Stimulated activated CD8-positive, alpha-beta memory T cell treated with anti-CD3 and anti-CD28 coated beads, Interleukin-7, amount 100 ng/mL, for 1 hour (primary cell): Measurements from ENCODE around the gene CHRM2.

ENCODE experiments used
- DNase-seq, 2 donors: peaks; one replicate each; pipeline ENCODE4 v3.0.0-alpha.2; 2020; ENCODE audit warnings: low read depth in 2 of 2

CHRM2 gene

DNA sequence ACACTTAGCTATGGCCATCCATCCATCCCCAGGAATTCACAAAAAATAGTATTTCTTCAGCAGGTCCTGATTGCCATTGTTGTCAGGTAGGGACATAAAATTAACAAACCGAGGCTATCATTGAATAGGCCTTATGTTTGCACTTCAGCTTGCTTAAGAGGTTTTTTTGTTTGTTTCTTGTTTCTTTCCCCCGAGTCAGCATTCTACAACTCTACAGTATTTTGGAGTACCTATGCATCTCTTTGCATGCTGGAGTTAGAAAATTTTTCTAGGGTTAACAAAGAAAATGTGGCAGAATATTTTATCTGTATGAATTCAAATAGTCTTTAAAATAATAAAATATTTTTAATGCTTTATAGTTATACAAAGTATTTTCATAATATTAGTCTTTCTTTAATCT, 26.3 kb downstream of the CHRM2 start:
- no peak for DNase-seq

DNA sequence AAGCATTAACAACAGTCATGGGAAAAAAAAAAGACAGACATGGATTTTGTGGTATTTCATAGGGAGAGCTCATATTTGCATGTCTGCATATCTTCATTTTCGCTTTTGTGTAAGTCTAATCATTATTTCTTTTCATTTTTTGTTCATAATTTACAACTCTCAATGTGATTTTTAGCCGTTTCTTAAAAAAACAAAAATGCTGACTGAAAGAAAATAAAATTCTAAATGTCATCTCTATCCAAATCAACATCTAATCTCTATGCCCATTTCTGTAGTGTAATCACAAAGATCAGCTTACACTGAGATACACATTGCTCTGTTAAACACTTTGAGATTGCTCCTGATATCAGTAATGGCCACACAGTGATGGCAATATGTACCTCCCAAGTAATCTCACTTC, 29.2 kb downstream of the CHRM2 start:
- DNase-seq, result no peak

DNA sequence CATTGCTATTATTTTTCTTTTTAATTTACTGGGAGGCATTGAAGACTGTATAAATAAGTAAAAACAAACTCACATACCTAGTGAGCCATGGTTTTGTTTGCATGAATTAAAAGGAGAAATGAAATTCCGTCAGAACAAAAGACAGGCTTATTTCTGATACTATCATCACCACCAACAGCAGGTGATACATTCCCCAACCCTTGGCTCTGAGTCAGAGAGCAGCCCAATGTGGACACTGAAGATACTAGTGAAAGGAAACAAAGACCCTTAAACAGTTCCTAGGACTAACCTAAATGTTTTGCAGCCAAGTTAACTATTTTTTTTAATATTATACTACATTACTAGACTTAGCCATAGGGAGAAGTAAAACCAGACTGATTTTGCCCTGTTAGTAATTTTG, 31.6 kb downstream of the CHRM2 start:
- DNase-seq, result no peak

DNA sequence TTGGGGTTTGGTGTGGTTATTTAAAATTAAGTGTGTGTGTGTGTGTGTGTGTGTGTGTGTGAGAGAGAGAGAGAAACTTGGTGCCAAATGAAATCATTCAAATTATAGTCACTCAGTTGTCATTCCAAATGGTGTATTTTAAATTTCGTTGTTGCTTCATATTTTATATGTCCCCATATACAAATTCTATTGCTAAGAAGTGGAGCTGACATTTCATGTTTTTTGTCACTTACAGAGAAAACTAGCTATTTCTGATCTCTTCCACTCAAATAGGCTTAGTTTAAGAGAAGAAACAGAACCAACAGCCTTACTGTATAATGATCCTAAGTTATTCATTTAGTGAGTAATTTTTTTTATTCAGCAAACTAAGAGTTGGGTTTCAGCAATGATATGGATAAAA, 42.3 kb downstream of the CHRM2 start:
- no peak for DNase-seq

DNA sequence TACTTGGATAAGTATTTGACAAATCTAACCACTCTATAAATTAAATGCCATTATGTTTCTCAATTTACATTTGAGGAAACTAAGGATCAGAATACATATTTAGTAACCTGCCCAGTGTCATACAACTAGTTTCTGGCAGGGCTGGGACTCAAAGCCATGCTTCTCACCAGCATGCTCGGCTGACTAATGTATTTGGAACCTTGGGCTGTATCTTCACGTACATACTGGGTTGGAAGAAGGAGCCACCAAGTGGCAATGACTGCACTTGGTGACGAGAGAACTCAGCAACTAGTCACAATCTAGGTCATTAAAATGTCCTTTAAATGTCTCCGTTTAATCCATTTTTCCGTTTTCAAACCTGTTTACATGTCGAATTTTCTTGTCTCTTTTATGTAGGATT, 42.9 kb downstream of the CHRM2 start:
- no peak for DNase-seq

DNA sequence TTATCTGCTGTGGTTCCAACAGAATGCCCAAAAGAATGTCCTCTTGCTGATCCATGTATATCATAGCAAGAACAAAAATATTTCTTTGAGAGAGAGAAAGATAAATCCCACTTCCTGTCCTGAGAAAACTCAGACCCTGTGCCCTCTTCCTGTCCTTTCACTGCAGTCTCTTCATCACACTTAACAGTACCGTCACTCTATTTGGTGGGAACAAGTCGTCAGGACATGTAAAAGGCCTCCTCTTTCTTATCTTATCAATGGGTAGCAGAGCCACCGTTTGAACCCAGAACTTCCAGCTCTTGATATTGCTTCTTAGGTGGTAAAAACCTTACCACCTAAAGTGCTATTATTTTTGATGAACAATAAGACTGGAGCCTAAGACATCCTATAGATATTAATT, 43.9 kb downstream of the CHRM2 start:
- no peak for DNase-seq

DNA sequence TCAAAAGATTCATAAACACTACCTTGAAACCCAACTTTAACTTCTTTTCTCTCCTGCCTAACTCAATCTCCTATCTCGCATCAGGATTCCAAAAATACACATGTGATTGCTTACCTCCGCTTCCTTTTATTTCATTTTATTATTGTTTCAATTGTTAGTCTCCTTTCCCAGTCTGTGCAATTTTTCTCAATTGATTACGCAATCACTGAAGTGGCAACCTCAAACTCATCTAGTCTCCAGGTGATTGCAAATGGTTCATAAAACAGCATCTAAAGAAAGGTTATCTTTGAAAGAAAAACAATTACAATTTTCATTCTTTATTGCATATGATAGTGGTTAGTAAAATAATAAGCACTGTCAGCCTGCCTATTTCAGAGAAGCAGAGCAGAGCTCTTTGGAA, 45.6 kb downstream of the CHRM2 start:
- DNase-seq, result no peak

DNA sequence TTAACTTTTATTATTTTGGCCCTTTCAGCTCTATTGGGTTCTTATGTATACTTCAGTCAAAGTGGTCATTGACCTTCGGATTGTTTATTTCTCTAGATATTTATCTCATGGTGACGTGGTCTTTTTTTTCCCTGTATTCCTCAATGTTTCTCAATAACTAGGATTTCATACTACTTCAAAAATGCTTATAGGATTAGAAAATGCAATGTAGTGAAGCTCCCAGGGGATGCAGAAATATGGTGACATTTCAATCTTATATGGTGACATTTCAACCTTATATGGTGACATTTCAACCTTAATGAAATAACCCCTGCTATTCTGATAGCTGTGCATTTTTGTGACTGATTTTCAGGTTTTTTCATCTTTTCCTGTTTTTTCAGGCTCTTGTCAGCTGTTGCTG, 51.4 kb downstream of the CHRM2 start:
- no peak for DNase-seq

DNA sequence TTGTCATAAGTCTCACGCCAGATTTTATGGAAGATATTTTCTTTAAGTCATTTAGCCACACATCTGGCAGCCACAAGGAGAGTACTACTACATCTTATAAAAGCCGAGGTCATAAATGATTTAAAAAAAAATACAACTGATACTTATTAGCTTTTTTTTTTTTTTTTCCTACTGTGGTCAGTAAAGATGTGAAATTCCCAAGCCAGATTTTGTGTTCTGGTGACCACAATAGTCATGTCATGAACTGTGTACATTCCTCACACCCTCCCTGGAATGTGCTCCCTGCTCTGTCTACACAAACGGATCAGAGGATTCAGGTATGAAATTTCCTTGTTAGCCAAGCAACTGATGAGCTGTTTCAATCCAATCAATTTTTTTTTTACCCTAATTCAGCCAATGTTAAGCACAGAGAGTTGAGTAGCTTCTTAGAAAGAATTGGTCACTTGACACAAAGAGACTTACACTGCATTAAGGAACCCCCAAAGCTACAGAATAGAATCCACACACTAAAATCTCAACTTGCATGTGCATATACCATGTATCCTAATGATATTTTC, 54.7 kb downstream of the CHRM2 start:
- DNase-seq, result no peak

DNA sequence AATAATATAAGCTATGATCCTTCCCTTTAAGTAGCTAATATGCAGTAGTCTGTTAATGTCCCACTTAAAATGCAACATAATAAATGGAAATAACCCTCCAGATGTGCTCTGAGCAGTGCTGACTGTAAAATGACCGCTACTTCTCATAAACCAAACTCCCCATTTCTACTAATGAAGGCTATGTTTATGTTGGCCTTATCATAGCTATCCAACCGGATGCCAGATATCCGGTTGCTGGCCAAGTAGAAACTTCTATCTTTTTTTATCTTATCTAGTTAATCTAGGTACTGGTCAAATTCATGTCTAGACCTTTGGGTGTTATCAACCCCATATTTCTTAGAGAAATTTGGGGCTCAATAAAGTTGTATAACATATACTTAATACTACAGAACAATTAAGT, 56.6 kb downstream of the CHRM2 start:
- no peak for DNase-seq

DNA sequence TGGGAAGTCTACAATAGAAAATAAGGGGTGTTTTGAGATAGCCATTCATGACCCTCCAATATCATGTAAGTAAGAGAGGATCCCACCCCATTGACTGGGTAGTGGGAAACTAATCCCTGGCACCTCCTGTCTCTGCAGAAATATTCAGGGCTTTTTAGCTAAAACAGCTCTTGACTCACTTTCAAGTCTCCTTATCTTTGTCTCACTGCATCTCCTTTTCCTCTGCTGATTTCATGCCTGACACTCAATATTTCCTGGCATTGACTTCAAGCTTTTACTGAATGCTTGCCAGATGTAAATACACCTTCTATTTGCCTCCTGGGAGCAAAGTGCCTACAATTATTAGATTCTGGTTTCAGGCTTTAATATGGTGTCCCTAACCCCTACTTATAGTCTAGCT, 57.1 kb downstream of the CHRM2 start:
- no peak for DNase-seq

DNA sequence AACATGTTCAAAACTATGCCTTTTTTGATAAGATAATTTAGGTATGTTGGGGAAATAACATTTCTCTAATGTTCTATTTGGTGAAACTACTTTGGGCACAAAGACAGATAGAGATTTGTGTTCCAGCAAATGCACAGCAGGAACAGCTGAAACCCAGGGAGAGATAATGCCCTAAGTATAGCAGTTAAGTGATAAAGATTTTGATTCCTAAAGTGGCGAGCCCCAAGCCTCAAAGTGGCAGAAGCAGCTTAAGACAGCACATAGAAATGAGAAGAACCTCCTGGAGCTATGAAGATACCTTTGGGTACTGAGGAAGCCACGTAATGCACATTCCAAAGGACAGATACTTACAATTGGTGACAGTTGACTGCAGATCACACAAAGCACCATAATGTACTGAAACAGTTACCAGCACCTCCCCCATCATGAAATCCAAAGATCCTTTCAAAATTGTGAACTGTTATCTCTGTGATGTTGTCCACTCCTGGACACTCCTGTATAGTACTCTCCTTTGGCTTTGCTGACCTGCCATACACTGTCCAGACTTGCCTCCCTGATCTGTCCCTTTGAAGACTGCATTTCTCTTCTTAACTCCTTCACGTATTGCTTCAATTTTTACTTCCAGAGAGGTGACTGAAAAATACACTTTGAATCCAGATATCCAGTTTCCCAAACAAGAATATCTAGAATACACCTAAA, 62.9 kb downstream of the CHRM2 start:
- no peak for DNase-seq

DNA sequence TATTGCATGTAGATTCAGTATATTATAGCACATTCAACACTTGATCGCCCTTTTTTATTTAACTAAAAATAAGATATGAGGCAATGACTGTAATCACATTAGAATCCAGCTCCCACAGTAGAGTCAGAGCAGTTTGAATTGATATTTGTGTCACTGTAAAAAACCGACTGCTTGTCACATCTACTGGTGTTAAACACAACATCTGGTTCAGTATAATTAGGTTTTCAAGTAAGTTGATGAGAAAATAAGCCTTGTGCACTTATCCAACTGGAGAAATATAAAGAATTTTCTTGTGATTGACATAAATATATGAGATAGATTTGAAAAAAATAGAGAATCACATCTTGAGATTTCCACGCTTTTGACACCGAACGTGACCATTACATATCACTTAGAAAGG, 69.0 kb downstream of the CHRM2 start:
- no peak for DNase-seq

DNA sequence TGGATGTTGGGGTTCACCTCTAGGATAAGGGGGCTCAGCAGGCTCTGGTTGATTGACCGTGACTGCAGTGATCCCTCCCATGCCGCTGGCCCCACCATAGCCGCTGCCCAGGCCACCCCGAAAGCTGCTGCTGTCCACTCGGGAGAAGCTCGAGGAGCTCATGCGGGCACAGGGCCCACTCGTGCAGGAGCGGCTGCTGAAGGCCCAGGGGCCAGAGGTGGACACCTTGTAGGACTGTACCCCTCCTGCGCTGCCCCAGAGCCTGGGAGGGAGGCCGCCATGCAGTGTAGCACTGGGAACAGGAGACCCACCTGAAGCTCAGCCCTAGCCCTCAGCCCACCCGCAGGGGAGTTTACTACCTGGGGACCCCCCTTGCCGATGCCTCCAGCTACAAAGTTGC, 70.0 kb downstream of the CHRM2 start:
- DNase-seq, result no peak

DNA sequence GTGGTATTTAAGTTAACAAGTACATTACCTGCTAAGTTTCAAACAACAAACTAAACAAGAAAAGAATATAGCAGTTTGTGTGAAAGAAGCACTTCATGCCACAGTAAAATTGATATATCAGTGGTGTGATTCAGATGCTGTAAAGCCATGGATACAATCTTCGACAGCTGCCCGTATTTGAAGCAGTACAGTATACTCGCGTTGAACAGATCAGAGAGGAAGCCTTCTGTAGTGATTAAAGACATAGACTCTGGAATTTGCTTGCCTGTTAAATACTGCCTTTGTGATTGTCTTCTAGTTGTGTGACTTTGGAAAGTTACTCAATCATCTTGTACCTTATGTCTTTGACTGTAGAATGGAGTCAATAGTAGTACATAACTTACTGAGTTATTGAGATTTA, 71.7 kb downstream of the CHRM2 start:
- DNase-seq, result no peak

DNA sequence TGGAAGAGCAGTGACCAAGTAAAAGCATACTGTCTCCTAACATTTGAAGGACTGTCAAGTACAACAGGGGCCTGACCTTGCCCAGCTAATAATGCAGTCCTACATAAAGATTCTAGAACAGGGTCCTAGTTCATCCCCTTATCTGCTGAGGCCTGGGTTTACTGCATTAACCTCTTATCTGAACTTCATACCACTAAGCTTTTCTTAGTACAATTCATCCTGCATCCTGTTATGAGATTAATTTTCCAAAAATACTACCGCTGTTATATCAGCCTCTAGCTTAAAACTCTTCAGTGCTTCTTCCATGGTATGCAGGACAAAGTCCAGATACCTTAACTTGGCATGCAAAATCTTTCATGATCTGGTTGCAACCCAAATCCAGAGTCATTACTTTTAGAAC, 72.5 kb downstream of the CHRM2 start:
- DNase-seq, result no peak

DNA sequence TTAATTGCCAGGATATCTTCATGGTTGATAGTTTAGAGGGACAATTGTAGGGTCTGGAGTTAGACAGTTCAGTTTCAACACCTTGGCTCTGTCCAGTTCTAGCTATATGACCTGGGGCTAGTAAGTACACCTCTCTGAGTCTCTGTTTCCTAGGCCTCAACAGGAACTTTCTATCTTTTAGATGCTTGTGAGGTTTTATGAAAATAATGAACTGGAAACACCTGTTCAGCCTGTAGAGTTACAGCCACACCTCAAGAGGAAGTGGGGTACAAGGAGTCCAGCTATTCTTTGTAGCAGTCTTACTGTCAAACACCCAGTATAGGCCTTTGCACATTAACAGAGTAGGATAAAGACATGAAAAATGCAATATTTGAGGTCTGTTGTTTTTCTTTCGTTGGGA, 73.4 kb downstream of the CHRM2 start:
- no peak for DNase-seq

DNA sequence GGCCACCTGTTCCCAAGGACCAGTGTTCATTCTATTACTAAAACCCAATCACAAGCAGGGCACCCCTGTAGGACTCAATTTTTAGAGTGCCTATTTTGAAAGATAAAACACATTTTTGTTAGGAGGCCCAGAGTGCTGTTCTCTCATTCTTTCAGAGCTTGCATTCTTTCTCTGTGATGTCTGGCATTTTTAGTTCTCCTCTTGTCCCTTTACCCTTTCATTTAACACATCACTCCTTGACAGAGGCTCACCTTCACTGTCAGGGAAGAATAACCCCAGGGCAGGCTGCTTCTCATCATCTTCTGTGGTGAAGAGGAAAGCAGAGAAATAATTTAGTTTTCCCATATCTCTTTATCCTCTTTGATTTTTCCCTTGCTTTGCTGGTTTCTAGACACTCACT, 73.9 kb downstream of the CHRM2 start:
- DNase-seq, result no peak

DNA sequence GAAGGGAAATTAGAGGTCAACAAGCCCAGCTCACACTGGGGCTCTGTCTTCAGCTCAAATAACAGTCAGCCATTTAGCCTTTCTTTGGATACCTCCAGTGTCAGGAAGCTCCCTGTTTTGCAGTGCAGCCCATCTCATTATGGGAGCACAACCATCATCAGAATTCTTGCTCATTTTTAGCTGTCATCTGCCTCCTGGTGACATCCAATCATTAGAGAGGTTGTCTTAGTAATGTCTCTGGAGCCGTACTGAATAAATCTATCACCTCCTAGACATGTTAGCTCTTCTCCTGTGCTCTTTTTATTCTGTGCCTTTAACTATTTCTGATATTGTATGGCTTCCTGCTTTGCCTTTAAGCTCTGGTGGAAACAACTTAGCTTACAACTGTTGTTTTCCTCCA, 74.5 kb downstream of the CHRM2 start:
- DNase-seq, result no peak

DNA sequence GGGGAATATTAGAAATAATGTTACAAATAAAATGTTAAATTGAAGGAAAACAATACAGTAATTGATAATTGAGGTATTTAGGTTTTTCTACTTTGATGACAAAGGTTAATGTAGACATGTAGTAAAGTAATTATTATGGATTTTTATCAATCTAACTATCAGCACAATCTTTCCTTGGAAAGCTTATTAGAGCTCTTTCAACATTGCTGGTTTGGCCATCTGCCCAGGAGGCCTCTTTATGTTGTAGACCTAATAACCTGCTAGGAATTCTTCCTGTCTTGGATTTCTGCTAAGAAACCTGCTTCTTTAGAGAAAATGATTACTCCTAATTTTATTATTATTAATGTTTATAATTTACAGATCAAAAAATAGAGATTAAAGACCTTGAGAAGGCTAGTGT, 78.9 kb downstream of the CHRM2 start:
- no peak for DNase-seq

DNA sequence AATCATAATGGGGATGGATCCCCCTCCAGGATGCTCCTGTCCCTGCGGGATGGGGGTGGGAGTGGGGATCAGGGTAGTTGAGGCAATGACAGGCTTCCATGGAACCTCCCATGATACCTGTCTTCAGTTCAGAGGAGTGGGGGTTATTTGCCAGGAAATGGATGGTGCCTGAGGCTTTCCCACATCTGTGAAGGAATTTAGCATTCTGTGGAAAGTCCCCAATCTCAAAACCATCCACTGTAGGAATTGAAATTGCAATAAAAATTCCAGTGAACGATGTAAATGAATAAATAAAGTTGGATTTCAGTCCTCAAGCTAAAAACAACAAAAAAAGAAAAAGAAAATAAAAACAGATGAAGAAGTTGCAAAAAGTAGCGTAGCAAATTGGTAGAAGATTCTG, 81.9 kb downstream of the CHRM2 start:
- no peak for DNase-seq

DNA sequence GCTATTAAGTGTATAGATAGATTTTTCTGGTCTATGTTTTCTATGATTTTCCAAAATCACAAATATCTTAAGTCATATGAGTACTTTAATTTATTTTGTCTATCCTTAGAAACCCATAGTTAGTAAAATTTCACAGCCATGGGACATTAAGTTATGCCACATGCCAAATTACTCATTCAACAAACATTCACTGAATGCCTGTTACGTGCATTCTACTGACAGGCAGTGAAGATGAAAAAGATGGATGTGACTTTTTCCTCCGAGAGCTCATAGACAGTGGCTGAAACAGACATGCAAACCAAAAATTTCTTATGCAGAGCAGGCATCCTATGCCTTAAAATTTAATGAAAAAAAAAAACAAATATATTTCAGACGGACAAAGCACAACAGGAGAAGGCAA, 84.9 kb downstream of the CHRM2 start:
- no peak for DNase-seq

DNA sequence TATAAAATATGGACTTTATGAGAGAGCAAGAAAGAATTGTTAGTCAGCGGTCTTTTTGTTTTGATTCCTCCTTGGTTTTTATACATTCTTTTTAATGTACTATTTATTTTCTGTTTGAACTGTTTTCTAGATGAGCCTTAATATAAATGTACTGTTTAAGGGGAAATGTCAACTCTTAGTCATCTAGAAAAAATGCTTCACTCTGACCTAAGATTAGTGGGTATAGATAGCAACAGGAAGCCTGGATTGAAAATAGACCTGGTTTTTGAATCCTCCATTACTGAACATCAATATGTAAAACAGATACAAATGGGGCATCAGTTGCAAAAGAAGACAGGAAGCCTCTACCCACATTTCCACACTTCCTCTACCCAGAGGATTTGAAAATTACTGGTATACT, 87.8 kb downstream of the CHRM2 start:
- no peak for DNase-seq

DNA sequence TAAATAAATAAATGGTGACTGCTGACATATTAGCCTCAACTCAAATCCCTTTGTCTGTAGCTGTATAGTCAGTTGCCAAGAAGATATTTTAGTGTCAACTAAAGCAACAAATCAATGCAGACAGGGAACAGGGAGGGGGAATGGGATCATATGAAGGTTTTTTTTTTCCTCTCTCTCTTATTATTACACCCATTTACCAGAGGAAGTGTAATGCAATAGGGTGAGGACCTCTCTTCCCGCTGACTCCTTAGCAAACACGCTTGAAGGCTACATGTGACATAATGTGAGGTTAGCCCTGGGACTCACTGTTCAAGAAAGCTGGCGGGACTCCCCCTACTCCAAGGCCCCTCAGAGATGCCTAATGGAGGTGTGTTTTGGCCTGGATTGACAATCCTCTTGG, 88.2 kb downstream of the CHRM2 start:
- no peak for DNase-seq
